ENCODE results near the gene PCSK5.

Gene PCSK5

DNA sequence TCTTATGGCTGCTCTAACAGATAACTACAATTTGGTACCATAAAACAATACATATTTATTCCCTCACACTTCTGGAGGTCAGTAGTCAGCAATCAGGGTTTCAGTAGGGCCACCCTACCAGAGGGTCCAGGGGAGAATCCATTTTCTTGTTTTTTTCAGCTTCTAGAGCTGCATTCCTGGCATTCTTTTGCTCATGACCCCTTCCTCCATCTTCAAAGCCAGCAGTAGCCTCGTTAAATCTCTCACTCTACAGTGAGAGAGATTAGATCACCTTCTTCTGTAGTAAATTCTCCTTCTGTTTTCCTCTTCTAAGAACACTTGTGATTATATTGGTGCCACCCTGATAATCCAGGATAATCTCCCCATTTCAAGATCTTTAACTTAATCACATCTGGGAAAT is 316.3 kb downstream of the PCSK5 start:
- Histone ChIP-seq H3K27ac (no peak overlapping the region), H3K4me3 (no peak overlapping the region)

DNA sequence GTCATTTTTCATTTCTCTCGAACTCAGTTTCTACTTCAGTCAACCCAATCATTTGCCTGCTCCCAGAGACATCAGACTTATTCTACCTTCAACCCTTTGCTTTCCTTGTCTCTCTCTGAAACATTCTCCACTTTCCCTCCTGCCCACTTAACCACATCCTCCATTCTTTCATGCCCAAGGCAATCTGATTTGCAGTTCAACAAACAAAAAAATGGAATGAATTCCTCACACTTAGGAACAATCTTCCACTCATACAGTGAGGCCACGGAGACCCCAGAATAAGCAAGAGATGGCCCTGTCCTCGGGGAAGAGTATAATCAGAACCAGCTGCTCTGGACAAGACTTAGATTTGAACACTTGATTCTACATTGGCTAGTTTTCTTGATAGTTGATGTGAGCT is 323.3 kb downstream of the PCSK5 start:
- Histone ChIP-seq H3K4me3 (no peak overlapping the region), H3K27ac (no peak overlapping the region)

- Histone ChIP-seq H3K4me3 (no peak overlapping the region), H3K27ac (peak overlapping the region in 1 of 21 experiments; percentile 39)
These were observed 324.6 kb downstream of the PCSK5 start for GRCh38 chr9:76215066-76215465.

DNA sequence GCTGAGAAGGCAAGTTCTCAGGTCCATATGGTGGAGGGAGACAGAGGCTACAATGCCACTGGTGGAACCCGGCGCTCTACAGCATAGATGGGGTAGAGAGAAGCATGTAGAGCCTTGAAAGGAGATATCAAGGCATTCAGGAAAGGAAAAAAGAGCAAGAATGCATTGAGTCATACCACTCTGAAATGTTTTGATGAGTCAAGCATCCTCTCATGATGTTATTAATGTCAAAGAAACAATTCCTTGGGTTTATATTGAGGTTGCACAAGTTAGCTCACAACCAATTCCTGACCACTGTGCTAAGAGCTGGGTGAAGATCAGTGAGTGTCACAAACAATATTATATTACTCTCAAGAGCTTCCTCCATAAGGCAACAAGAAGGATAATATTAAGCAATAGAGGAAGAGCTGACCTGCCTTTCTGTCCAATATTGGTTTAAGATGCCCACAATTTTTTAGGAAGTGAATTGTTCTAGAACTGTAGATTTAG is 325.7 kb downstream of the PCSK5 start:
- Histone ChIP-seq H3K27ac (peak overlapping the region in 2 of 21 experiments; percentile 3 to 24), H3K4me3 (no peak overlapping the region)

DNA sequence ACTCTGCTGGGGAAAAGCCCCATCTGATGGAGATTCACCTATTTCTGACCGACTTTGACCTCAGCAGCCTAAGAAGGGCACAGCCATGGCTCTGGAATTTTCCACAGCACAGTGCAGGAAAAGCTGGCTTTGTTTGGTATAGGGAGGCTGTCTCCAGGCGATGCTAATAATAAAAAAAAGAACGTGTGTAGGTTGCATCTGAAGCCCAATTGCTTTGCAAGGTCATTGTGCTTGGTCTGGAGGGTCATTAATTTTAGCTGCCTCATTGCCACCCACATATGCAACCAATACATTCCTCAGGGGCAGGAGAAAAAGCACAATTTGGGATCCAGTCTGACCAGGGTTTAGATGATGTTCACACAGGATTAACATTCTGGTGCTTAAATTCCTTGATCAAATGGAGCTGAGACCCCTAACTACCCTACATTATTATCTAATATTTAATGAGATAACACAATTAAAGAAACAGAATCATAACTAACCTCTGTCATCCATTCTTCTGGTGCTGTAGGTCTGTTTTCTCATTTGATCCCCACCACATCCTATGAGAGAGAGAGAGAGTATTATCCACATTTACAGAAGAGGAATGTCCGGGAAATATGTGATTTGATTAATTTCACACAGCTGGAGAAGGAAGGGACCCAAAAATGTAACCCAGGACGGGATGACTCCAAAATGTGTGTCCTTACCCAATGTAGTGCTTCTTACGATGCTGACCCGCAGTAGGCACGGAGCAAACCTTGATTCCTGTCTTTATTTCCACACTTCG is 327.8 kb downstream of the PCSK5 start:
- Histone ChIP-seq H3K4me3 (no peak overlapping the region), H3K27ac (no peak overlapping the region)

- Histone ChIP-seq H3K4me3 (no peak overlapping the region), H3K27ac (no peak overlapping the region)
These were observed 328.5 kb downstream of the PCSK5 start for GRCh38 chr9:76218886-76219445.

DNA sequence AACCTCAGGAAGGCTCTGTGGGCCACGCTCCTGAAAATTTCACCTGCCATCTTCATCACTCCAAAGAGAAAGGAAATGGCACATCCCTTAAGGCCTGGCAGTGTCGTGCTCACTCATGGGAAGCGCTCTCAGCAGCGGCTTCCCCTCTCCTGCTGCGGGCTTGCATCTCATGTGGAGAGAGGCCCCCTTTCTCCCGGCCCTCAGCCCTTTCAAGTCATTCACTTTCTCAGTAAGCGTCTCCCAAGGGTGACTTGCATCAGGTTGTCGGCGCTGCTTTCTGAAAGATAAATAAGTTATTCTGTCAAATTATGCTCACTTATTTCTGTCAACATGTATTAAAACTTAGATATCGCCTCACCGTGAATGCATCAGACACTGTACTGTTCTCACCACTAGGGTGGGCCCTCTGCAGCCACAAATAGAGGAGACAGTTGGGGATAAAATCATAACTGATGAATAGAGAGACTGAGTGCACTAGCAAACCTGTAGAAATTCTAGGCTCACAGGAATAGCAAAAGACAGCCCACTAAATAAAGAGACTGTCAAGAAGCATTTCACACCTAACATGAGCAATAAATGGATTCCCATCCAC is 329.2 kb downstream of the PCSK5 start:
- no peak overlapping the region for H3K4me3 ChIP-seq
- no peak overlapping the region for H3K27ac ChIP-seq

GRCh38 chr9:76221423-76221822 is 330.9 kb downstream of the PCSK5 start:
- Histone ChIP-seq H3K4me3 (no peak overlapping the region), H3K27ac (no peak overlapping the region)

DNA sequence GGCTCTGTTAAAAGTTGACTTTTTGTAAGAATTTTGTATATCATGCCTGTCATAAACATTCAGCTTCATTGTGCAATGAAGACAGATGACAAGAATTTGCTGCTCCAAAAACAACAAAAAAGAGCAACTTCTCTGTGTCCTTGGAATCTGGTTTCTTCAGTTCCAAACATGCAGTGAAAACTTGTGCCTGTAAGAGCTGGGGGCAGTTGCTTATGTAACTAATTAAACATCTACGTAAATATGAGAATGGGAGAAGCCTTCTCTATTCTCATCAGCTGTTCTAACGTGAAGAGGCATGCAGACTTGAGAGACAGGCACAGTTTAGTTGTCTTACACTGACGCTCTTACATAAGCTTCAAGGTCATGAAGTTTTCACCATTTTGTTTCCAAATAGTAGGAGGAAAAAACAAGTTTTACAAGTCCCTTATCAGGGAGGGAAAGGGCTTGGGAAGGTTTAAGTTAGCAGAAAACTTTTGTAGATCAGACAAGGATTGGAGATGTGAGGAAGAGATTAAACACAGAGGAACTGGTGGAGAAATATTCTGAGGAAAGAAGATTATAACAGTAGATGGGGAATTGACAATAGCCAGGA is 333.4 kb downstream of the PCSK5 start:
- Histone ChIP-seq H3K27ac (peak overlapping the region in 3 of 21 experiments; percentile 38 to 61 (median 54)), H3K4me3 (no peak overlapping the region)

- H3K4me3 ChIP-seq, result no peak overlapping the region
- no peak overlapping the region for H3K27ac ChIP-seq
These were observed 336.7 kb downstream of the PCSK5 start for GRCh38 chr9:76227156-76227555.

DNA sequence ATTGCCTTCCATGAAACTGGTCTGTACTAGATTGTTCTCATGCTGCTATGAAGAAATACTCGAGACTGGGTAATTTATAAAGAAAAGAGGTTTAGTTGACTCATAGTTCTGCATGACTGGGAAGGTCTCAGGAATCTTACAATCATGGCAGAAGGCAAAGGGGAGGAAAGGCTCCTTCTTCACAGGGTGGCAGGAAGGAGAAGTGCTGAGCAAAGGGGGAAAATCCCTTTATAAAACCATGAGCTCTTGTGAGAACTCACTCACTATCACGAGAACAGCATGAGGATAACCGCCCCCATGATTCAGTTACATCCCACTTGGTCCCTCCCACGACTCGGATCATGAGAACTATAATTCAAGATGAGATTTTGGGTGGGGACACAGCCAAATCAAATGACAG is 340.5 kb downstream of the PCSK5 start:
- Histone ChIP-seq H3K4me3 (no peak overlapping the region), H3K27ac (no peak overlapping the region)

DNA sequence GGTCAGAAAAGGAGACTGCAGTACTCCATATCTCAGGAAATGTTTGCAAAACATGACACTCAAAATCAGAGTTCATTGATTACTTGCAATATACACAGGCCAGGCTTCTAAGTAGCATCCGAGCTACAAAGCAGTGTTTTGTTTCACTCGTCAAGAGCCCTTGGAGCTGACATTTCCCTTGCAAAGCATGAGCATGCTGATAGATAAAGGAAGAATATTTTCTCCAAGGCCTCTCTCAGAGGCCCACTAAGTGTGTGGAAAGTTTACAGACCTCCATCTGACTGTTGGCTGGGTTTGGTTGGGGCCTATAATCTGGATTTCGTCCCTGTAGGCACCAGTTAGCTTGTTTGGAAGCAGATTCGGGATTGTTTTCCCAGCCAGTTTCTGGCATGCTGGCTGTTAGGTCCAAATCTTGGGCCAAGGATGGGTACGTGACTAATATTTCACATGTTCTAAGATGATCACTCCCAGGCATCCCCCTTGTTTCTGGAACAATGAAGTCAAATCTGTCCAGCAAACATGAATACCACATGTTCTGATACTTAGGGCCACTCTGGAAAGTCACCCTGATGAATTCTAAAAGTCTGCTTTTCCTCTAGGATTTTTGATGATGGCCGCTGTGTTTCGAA is 342.5 kb downstream of the PCSK5 start:
- Histone ChIP-seq H3K27ac (no peak overlapping the region), H3K4me3 (no peak overlapping the region)

GRCh38 chr9:76240578-76240977 is 350.1 kb downstream of the PCSK5 start:
- Histone ChIP-seq H3K4me3 (no peak overlapping the region), H3K27ac (no peak overlapping the region)

DNA sequence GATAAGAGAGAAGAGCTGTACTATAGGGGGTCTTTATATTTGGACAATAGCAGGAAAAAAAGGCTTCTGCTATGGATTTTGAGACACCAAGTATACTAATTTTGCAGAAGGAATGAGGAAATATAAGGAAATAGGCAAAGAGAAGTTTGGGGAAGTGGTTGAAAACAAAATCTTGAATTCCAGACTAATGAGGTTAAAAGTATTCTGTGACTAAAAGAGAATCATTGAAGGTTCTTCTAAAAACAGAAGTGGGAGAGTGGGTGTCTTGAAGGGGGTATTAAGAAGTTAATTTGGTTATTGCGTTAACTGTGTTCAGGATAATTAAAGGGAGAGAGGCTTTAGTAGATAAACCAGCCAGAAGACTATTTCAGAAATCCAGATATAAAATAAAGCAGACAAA is 355.0 kb downstream of the PCSK5 start:
- H3K27ac ChIP-seq, result no peak overlapping the region
- H3K4me3 ChIP-seq, result no peak overlapping the region

- Histone ChIP-seq H3K4me3 (no peak overlapping the region), H3K27ac (no peak overlapping the region)
These were observed 356.2 kb downstream of the PCSK5 start for GRCh38 chr9:76246680-76247079.

- H3K4me3 ChIP-seq, result no peak overlapping the region
- no peak overlapping the region for H3K27ac ChIP-seq
These were observed 357.0 kb downstream of the PCSK5 start for GRCh38 chr9:76247426-76247825.

DNA sequence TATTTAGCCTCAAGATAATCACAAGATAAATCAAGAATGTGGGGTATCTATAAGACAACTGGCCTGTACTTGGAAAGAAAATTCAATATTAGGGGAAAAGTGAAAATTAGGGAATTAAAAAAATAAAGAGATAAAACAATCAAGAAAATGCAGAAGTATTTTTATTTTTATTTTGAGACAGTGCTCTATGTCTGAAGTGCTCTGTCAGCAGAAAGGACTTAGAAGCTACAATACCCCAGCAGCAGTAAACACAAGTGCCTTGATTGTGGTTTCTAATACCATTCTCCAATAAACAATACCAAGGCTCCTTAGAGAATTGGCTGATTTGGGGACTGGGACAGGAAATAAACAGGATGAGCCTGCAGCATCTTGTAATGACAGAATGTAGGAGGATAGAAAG is 358.8 kb downstream of the PCSK5 start:
- Histone ChIP-seq H3K27ac (no peak overlapping the region), H3K4me3 (no peak overlapping the region)

GRCh38 chr9:76255781-76256455 is 365.4 kb downstream of the PCSK5 start:
- Histone ChIP-seq H3K4me3 (no peak overlapping the region), H3K27ac (peak overlapping the region in 3 of 21 experiments; percentile 5 to 39 (median 38))

DNA sequence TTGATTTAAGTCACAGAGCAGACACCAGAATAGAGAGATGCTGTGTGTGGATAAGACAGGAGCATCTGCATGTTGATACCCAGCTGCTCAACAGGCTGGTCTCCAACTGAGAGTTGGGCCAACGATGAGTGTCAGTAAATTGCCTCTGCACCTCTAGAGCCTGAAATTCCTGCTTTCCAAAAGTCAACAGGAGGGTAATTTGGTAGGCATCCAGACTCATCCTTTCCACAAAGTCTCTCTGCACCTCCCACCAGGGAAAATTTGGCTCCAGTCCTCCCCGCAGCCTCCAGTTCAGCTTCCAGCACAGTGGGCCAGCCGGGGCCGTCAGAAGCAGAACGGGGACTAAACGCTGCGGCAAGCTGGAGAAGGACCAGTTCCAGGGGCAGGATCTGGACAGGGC is 366.8 kb downstream of the PCSK5 start:
- Histone ChIP-seq H3K27ac (no peak overlapping the region), H3K4me3 (no peak overlapping the region)

Data from skin epidermis (tissue), 12 donors.